GM13976 (cell line): Measurements from ENCODE around the gene KRTAP4-16.
"Not testable (repeated sequence)": the region's sequence is repeated elsewhere in the genome, so short reads cannot be mapped to it uniquely, and the experiment has no call there.

Experiments
- DNase-seq: peaks from one replicate; pipeline ENCODE4 v3.0.0; 2012; ENCODE audit warnings: low spot score
- in situ Hi-C: fragments of 300-500 bp; cut with MboI; formaldehyde crosslinking; loops from one replicate; pipeline ENCODE4 v1.12.0; 2022; ENCODE audit warnings: low sequenced_read_pairs, mixed read lengths, inconsistent platforms; ENCODE audit not compliant: unreplicated experiment
- TF ChIP-seq, protein P1 (sequence below): IDR thresholded peaks from 2 replicates; pipeline ENCODE4 v1.5.1; 2012; ENCODE audit warnings: borderline replicate concordance, mild to moderate bottlenecking; ENCODE audit not compliant: insufficient read depth; ENCODE audit errors: extremely low read depth, missing control alignments, control extremely low read depth

The KRTAP4-16 gene

GRCh38 chr17:41098481-41098880 is 3.5 kb downstream of the KRTAP4-16 start:
- in situ Hi-C loops, result no loop called here
- TF ChIP-seq, protein P1, sequence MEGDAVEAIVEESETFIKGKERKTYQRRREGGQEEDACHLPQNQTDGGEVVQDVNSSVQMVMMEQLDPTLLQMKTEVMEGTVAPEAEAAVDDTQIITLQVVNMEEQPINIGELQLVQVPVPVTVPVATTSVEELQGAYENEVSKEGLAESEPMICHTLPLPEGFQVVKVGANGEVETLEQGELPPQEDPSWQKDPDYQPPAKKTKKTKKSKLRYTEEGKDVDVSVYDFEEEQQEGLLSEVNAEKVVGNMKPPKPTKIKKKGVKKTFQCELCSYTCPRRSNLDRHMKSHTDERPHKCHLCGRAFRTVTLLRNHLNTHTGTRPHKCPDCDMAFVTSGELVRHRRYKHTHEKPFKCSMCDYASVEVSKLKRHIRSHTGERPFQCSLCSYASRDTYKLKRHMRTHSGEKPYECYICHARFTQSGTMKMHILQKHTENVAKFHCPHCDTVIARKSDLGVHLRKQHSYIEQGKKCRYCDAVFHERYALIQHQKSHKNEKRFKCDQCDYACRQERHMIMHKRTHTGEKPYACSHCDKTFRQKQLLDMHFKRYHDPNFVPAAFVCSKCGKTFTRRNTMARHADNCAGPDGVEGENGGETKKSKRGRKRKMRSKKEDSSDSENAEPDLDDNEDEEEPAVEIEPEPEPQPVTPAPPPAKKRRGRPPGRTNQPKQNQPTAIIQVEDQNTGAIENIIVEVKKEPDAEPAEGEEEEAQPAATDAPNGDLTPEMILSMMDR, result no peak
- DNase-seq, result no peak

DNA sequence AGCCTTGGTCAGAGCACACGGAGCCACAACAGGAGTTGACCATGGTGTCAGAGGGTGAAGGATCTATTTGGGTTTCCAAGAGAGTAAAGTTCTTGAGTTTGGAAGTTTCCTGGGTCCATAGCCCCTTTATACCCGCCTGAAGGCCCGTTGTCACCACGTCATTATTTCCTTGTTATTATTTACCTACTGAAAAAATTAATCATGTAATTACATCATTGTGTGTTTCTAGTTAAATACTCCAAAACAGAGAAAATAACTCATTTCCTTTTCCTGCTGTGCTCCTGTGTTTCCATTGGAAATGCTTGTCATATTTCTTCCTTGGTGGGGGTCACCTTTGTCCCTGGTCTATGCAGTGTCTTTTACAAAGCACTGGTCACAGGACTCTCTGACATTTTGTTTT is 4.0 kb downstream of the KRTAP4-16 start, which contains the start of gene KRTAP4-8:
Gene KRTAP4-8 (minus strand): TSS at position 101 of the 400 bp plus-strand sequence. CDS start 58 bp downstream, at position 43.
- TF ChIP-seq, protein P1, result no peak
- in situ Hi-C loops, result no loop called here
- no peak for DNase-seq

- in situ Hi-C loops, result no loop called here
Observed at GRCh38 chr17:41096055-41096454, 6.0 kb downstream of the KRTAP4-16 start.

GRCh38 chr17:41088760-41089352 is 13.2 kb downstream of the KRTAP4-16 start:
- DNase-seq, result not testable (repeated sequence)

More at GRCh38 chr17:41096055-41096454, 6.0 kb downstream of the KRTAP4-16 start:
- DNase-seq, result no peak
- TF ChIP-seq, protein P1, result no peak

DNA sequence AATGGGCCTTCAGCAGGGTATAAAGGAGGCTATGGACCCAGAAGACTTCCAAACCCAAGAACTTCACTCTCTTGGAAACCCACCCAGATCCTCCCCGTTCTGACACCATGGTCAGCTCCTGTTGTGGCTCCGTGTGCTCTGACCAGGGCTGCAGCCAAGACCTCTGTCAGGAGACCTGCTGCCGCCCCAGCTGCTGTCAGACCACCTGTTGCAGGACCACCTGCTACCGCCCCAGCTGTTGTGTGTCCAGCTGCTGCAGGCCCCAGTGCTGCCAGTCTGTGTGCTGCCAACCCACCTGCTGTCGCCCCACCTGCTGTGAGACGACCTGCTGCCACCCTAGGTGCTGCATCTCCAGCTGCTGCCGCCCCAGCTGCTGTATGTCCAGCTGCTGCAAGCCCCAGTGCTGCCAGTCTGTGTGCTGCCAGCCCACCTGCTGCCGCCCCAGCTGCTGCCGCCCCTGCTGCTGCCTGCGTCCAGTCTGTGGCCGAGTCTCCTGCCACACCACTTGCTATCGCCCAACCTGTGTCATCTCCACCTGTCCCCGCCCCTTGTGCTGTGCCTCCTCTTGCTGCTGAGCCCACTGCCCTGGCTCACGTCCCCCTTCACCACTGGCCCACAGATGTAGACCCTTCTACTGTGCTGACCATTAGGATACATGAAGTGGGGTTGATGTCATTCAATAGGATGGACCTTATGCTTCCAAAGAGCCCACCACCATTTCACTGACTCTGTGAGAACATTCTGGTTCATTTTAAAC is 17.7 kb downstream of the KRTAP4-16 start, which contains the start of gene KRTAP4-7:
Gene KRTAP4-7 (plus strand): TSS at position 51 of the 757 bp plus-strand sequence. CDS start 57 bp downstream, at position 108.
- DNase-seq, in situ Hi-C loops: not testable (repeated sequence)

More at GRCh38 chr17:41088760-41089352, 13.2 kb downstream of the KRTAP4-16 start:
- in situ Hi-C loops, result not testable (repeated sequence)

DNA sequence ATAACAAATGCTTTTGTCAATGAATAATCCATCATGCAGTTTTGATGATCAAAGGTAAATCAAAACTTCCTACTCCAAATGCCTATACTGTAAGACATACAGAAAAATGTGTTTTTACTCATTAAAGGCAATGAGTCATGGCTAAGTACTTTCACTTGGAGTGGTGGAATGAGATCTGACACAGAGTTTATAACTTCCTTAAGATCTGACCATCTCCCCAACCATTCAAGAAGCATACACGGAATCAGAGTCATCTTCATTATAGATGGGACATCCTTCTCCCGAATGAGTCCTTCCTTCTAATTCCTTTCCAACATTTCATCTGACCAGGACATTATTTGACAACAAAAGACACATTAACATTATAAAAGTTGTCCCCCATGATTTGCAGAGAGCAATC is 18.6 kb downstream of the KRTAP4-16 start:
- in situ Hi-C loops, result not testable (repeated sequence)

GRCh38 chr17:41082626-41083025 is 19.4 kb downstream of the KRTAP4-16 start:
- TF ChIP-seq, protein P1, result no peak
- DNase-seq, result no peak
- in situ Hi-C loops, result no loop called here

More for the DNA sequence above, 18.6 kb downstream of the KRTAP4-16 start:
- DNase-seq, result not testable (repeated sequence)

GRCh38 chr17:41076788-41077187 is 25.2 kb downstream of the KRTAP4-16 start:
- no peak for DNase-seq
- in situ Hi-C loops, result no loop called here
- TF ChIP-seq, protein P1, result no peak
